HG02885 (cell line): ENCODE measurements around the gene ZNF554.
"Not testable (repeated sequence)": the region's sequence is repeated elsewhere in the genome, so short reads cannot be mapped to it uniquely, and the experiment has no call there.

Experiments used
- ATAC-seq: cut with Tn5 transposase; IDR thresholded peaks from one replicate; pipeline ENCODE4 v1.9.1; 2021; ENCODE audit warnings: mild to moderate bottlenecking; ENCODE audit not compliant: unreplicated experiment, poor library complexity

Gene ZNF554

GRCh38 chr19:2790557-2791271 lies 29.0 kb upstream of the ZNF554 start:
- ATAC-seq, result no peak

GRCh38 chr19:2791440-2791839 lies 28.2 kb upstream of the ZNF554 start:
- no peak for ATAC-seq

- no peak for ATAC-seq
Measured at GRCh38 chr19:2791876-2792275, 27.8 kb upstream of the ZNF554 start.

- ATAC-seq, result not testable (repeated sequence)
Measured at GRCh38 chr19:2792666-2793065, 27.0 kb upstream of the ZNF554 start.

GRCh38 chr19:2793126-2793525 lies 26.5 kb upstream of the ZNF554 start:
- ATAC-seq, result no peak

GRCh38 chr19:2793577-2793976 lies 26.1 kb upstream of the ZNF554 start:
- ATAC-seq, result no peak

- ATAC-seq, result no peak
Measured at GRCh38 chr19:2795827-2796658, 23.6 kb upstream of the ZNF554 start.

- no peak for ATAC-seq
Measured at GRCh38 chr19:2796659-2797266, 22.9 kb upstream of the ZNF554 start.

GRCh38 chr19:2797280-2797679 lies 22.4 kb upstream of the ZNF554 start:
- no peak for ATAC-seq

GRCh38 chr19:2798158-2798685 lies 21.4 kb upstream of the ZNF554 start:
- no peak for ATAC-seq

- no peak for ATAC-seq
Measured at GRCh38 chr19:2798733-2799132, 20.9 kb upstream of the ZNF554 start.

- no peak for ATAC-seq
Measured at GRCh38 chr19:2799273-2800020, 20.2 kb upstream of the ZNF554 start.

GRCh38 chr19:2800506-2800905 lies 19.2 kb upstream of the ZNF554 start:
- ATAC-seq, result no peak

GRCh38 chr19:2802826-2803225 lies 16.8 kb upstream of the ZNF554 start:
- ATAC-seq, result no peak

GRCh38 chr19:2803486-2804155 lies 16.0 kb upstream of the ZNF554 start:
- no peak for ATAC-seq

- no peak for ATAC-seq
Measured at GRCh38 chr19:2804156-2805004, 15.3 kb upstream of the ZNF554 start.

- no peak for ATAC-seq
Measured at GRCh38 chr19:2805261-2805900, 14.3 kb upstream of the ZNF554 start.

GRCh38 chr19:2805991-2806649 lies 13.5 kb upstream of the ZNF554 start:
- no peak for ATAC-seq
